NCI-H69 (cell line): ENCODE results near the gene PDE7B.
A peak's percentile ranks its signal among the peaks of the same experiment; 100 is the strongest.

ENCODE experiments used
- DNase-seq: peaks from one replicate; lab custom pipeline; 2025; lab: John Stamatoyannopoulos, UW

The PDE7B gene

DNA sequence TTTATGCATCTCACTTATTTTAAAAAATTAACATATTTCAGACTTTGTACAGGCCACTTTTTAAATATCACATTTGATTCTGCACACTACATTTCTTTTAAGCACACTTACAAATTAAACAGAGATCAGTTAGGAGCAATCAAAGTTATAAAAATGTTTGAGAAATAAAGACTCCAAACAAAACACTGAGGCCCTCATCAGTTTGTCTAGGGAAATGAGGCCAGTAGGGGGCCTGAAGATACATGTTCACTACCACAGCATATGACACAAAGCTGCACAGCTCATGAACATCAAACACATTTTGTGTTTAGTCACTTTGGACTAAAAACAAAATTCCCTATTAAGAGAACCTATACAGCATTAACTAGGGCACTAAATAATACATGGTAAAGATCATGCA is 180.5 kb downstream of the PDE7B start:
- DNase-seq, result peak; percentile 65

DNA sequence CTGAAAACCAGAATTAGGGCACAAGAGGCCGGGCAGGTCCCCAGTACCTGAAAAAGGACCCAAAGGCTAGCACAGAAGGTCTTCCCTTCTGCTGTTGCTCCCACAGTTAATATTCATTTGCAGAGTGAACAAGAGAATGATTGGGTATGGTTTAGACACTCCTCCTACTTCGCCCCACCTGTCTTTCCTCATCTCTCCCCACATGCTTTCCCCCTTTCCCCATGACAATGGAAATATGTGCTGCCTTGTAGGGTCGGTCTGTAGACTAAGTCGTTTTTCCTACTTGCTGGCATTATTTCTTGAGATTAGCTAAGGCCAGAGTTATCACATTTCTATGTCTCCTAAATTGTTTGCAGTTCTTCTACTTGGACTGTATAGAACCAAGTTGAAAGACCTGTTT is 181.9 kb downstream of the PDE7B start:
- DNase-seq, result no peak

DNA sequence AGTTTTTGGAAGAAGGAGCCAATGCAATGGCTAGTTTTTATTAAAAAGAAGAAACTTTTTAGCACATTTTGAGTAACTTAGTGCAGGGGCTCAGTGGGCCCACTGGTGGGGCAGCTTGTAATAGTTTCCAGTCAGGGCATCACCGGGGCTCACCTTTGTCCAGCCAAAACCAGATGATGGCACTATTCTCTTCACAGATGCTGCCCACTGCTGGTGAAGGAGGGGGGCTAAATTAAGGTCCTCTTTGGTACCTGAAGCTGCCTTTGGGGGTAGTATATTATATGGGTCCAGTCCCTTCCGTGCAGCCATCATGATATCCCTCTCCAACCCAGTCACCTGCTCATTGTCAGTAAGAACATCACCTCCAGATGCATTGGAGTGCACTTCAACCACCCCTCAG is 182.9 kb downstream of the PDE7B start:
- peak; percentile 8 for DNase-seq

DNA sequence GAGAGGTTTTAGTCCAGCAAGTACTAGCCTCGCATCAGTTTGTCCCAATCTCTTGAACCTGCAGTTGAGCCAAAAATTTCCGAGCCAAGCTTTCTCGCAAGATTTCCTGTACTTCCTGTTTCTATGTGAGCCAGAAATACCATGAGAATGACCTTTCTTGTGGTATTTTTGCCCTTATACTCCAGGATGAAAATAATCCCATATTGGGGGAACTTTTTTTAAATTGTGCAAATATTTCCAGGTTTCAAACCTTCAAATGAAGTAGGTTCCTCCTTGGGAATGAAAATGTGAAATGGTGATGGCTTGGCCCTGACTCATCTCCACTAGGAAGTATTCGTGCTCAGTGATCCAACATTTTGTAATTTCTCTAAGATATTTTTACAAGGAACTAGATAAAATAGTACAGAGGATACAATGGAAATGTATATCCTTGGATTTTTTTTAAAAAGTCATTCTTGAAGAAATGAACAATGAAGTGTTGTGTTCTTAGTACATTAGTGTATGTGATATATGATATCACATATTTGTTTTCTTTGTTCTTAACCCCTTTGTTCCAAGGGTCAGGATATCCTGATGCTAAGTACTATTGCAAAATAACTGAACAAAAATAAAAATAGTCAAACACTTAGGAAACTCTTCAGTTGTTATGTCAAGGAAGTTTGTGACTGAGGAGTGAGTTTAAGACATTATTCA is 184.0 kb downstream of the PDE7B start:
- DNase-seq, result no peak

DNA sequence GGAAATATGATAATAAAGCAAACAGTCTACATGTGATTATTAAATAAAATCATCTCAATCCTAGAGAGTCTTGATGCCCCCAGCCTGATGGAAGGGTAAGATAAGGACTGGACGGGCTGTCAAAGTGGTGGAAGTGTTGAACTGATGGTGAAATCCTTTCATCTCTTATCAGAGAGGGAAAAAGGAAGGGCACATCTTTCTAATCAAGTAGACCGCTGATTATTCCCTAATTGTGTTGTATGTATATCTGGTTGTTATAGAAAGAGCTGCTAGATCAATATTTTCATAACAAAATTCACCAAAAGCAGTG is 184.5 kb downstream of the PDE7B start:
- DNase-seq, result no peak

DNA sequence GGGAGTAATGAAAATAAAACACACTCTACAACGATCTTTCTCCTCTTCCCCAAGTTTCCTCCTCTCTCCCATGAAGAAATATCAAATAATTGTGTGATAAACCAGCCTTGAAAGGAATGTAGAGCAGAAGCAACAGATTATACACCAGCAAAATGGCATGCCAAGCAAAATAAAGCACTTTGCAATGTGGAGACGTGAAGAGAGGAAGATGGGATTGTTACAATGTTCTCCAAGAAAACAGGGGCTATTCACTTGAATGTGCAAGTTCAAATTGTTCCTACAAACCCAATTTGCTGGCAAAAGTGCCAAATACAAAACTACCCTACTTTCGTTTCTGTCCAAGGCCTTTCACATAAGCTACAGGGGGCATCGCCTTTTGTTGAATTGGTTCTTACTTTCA is 185.1 kb downstream of the PDE7B start:
- DNase-seq, result no peak

DNA sequence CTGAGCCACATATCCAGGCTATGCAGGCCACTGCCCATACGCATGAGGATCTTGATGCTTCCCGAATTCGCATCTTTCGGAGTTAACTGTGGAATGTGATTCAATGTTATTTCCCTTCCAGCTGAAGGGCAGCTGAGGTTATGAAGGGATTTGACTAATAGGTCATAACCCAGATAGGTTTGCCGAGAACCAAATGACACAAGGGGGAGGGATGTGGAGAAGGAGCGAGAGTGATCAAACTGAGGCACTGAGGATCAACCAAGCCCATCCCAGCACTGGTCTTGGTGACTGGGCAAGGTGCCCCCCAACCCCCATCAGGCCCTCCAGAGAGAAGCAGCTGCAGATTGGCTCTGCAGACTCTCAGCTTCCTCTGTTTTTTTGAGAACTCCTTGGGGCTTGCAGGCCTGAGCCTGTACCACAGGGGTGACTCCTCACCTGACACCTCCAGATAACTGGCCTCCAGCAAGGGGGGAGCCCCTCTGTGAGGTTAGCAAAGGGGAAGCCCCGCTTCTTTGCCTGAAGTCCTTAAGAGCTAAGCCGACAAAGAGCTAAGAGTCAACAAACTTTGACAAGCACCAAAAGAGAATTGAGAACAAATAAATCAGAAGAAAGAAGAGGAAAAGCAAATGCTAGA is 185.9 kb downstream of the PDE7B start:
- no peak for DNase-seq

DNA sequence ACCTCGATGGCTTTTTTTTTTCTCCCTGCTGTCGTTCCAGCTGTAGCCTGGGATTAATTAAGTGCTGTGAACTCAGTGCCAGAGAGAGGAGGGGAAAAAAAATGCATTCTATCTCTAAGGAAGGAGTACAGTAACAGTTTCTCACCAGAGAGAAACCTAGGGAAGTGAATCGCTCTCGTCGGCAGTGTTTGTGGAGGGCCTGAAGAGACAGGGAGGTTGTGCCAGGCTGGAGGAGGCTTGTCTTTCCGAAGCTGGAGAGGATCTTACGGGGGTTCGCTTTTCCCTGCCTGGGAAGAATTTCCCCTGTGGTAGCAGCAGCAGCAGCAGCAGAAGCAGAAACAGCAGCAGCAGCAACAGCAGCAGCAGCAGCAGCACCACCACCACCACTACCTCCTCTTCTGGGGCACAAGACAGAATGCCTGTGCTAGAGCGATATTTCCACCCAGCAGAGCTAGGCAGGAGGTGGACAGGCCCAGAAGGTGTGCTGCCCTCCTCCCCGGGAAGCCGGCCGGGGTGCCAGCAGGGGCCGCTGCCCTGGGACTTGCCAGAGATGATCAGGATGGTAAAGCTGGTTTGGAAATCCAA is 186.5 kb downstream of the PDE7B start:
- no peak for DNase-seq

DNA sequence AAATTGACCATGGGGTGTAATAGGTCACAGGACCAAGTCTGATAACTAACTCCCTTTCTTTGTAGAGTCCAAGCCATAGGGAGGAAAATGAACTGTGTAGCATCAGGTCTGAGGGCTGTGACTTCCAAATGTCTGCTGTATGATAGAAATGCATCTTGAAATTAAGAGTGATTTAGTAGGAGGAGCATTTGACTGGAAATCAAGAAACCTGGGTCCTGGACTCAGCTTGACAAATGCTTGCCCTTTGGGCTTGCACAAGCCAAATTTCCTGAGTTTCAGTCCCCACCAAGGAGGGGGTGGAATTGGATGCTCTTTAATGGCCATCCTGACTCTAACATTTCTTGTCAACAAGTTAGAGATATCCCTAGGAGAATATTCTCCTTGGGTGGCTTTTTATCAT is 187.0 kb downstream of the PDE7B start:
- no peak for DNase-seq

DNA sequence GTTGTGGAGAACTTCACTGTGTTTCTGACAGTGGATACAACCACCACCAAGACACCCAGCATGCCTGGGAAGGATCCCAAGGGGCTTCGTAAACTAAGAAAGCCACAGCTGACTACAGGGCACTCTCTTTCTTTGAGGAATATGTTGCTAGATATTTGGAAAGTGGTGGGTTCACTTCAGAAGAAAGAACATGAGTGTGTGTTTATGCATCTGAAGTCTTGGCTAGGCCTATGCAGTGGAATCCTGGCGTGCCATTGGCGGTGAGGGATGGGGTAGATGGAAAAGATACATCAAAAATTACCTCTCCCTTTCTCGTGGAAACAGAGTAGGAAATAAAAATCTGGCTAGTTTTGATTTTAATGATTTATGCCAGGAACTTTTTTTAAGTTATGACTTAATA is 187.7 kb downstream of the PDE7B start:
- DNase-seq, result no peak

DNA sequence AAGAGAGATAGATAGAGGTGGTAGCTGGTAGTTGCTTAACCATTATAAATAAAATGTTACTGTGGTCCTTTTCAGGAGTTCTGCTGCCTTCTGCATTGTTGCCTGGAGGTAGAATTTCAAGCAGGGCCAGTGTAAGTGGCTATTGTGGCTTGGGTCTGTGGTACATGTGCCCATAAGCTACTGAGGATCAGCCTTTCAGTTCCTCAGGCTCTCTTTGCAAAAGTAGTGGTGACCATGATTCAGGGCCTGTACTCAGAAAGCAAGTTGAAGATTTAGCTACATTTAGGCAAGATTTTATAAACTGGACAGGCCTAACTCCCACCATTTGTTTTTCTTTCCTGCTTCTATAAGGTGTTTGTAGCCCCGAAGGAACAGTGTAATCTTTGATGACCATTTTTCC is 199.0 kb downstream of the PDE7B start:
- no peak for DNase-seq

DNA sequence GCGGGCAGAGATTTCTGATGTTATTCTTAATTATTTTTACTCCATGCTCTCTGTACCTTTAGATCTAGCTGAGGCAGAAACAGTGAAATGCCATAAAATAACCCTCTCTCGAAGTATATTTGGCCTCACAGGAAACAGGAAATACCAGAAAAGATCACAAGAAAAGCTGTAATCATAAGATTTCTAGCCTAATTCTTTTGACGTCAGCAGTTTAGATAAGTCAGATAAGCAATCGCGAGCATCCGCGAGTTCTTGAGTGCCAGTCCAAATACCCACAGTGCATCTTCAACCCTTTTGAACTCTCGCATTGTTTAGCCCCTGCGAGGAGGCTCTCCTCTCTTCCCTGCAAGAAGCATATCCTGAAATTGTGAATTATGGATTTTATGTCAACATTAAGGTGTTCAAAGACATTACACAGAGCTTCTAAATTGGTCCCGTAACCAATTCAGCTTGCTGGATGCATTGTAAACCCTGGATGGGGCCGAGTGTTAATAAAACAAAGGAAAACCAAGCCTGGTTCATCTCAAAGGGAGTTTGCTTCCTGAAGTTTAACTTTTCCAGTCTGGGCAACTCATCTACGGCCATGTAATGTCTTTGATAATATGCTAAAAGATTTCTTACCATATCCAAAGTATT is 199.8 kb downstream of the PDE7B start:
- no peak for DNase-seq

DNA sequence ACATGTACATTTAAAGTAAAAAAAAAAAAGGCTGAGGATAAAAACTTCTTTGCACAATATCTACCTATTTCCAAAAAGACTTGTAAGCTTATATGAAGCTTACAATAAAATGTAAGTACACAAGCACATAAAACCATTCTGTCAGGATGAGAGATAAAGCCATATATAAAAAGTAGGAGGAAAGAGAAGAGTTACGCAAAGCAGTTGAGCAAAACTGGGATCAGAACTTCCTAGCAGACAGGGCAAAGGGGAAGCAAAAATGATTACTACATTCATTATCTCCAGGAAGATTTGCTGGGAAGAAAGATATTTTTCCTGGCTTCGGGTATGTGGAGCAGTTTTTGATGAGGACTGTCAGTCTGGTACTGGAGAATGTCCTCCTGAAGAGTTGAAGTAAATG is 200.5 kb downstream of the PDE7B start:
- no peak for DNase-seq

DNA sequence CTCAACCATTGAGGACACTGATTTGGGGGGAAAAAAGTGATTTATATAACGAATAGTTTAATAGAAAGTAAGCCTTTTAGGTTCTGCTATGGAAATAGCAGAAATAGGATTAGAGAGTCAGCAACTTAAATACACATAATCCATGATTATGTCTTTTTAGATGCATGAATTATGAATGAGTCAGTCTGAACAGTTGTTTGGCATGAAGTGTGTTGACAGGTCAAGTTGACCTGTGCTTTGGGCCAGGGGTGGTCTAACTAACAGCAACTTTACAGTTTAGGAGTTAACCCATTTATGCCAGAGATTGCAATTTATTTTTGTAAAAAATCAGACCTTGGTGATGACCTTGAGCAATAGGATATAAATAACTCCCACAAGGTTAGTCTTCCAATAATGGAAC is 207.4 kb downstream of the PDE7B start:
- DNase-seq, result no peak

DNA sequence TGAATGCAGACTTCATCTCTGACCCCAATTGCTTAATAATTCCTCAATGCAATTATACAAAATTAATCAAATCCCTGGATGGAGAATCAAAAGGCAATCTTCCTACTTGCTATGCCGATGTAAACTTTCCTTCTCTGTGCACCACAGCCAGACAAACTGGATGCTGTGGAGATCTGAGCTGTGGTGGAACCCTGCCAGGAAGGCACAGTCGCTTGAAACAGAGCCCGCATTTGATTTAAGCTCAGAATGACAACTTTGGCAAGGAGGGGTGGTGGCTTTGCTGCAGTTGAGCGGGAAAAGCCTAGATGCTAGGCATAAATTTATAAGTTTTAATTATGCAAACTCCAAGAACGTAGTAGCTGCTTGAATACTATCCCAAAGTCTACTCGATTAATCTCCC is 207.8 kb downstream of the PDE7B start:
- no peak for DNase-seq

DNA sequence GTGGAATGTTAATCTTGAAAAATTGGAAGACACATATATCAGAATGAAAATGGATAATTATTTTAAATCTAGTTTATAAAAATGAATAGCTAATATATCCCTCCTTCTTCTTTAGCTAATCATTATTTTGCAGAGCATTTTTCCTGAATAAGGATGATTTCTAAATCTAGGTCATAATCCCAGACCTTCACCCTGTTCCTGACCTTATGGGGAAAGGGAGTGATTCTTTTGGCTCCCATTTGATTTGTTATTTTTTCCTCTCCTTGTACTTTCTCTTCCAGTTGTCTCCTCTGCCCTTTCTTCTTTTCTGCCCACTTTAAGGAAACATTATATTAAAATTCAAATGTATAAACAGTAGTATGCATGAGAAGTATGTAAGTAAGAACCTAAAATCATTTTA is 208.6 kb downstream of the PDE7B start:
- no peak for DNase-seq

DNA sequence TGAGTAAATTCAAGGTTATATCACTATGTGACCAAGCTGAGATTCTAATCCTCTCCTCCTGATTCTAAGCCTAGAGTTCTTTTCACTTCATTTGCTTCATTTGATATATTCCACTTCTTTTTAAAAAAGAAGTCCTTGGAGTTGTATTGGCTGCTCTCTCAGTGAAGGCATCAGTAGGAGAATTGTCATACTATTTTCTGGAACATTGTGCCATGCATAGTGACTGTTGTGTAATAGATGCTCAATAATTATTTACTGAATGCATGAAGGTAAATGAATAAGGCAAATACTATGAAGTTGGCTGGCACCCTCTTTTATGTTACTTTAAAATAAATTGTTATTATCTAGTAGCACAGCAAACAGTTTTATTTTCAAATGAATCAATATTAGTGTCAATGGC is 209.3 kb downstream of the PDE7B start:
- no peak for DNase-seq

DNA sequence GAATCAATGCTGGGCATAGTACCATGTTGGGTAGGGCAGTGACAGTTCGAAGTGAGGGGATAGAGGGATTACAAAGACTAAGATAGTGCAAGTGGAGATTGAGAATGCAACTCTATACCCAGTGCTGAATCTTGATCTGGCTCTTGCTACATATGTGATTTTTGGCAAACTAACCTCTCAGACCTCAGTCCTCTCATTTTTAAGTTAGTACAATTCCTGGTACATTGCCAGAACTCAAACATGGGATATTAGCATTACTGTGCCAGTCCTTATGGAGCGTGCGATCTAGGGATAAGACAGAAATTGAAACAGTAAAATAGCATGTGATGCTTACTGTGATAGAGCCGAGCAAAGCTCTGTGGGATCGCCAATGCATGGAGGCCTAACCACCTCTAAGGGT is 210.2 kb downstream of the PDE7B start:
- DNase-seq, result no peak

DNA sequence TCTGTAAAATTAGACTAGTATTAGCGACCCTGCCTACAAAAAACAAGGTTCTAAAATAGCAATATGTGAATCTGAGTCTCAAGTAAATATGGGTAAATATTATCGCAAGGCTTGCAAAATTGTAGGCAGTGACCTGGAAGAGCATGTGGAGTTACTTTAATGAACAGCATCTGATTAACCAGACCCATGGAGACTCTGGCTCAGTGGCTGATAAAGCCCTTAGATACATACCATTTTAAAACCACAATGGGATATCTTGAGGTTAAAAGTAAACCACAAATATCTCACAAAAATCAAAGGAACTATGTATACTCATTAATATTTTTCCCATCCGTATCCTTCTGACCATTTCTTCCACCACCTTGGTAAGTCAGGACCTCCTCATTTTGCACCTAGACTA is 211.6 kb downstream of the PDE7B start:
- DNase-seq, result no peak

DNA sequence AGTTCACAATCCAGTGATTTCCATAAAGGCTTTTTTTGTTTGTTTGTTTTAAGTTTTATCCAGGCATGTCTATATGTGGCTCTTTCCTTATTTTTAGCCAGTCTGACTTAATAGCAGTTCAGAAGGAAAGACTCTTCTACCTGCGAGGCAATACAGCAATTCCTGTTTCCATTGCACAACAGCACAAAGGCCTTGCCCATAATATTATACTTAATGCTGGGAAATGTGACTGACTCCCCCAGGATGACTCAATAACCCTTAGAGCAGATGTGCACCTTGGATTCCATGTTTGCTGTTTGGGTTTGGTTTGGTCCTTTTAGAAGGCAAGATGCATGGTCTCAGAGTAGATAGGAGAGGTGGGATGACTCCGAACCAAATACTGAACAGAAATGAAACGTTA is 214.5 kb downstream of the PDE7B start:
- DNase-seq, result no peak

DNA sequence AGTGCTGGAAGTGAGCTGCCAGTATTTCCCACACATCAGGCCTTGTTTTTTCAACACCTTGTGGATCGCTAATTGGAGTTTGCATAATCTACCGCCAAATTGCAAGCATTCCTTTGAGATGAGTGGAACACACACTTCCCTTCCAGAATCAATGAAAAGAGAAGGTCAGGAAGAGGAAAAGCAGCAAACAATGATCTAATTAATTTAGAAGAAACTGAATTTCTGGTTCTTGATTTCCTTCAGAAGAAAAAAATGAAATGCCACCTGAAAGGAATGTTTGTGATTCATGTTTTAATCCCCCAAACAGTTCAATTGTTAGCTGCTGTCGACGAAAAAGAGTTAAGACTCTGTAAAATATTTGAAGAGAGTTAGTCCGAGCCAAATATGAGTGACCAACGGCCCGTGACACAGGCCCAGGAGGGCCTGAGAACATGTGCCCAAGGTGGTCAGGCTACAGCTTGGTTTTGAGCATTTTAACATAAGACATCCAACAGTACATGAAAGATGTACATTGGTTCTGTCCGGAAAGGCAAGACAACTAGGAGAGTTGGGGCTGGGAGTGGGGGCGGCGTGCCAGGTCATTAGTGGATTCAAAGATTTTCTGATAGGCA is 216.3 kb downstream of the PDE7B start:
- no peak for DNase-seq

DNA sequence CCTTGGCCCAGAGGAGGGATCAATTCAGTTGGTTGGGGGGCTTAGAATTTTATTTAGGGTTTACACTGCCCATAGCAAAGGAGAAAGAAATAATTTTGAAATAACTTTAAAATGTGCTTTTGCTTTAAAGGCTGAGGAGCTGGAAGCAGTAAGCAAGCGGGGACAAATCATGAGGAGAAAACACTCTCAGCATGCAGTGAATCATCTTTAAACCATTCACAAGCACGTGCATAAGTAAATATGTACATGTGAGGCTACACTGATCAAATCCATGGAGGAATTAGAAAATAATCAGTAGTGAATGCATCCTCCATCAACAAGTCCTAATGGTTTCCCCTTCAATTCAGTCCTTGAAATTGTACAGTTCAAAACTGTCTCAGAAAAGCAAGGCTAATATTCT is 217.6 kb downstream of the PDE7B start:
- DNase-seq, result no peak

DNA sequence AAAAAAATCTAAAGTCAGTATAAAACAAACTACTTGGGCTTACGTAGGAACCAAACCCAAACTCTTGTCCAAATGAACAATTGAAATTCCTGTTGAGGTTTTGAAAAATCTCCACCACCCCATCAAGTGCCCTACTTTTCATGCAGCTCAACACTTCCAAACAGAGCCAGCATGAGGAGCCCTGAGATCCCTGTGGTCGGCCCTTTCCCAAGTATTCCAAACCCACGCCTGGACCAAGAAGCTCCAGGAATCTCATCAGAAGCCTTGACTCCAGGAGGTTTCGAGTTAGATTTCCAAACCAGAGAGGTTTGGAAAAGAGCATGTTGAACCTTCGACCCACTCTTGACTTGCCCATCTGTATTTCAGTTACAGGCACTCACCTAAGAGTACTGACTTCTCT is 219.3 kb downstream of the PDE7B start:
- DNase-seq, result no peak
